A172 (cell line): Measurements from ENCODE around the gene ADGRV1. TPM values are rescaled to one million over a fixed set of nuclear protein-coding genes. Genes with fewer than 3 reads are reported as not detected.
"Not testable (repeated sequence)": the region's sequence is repeated elsewhere in the genome, so short reads cannot be mapped to it uniquely, and the experiment has no call there.

Experiments used
- DNase-seq: peaks from one replicate; pipeline ENCODE4 v3.0.0-alpha.2; 2015; ENCODE audit warnings: low spot score
- total RNA-seq: library from RNA; depleted of rRNA; stranded (reverse); fragments of >200 nt; shearing (Covaris generic); gene quantifications from 2 replicates; pipeline ENCODE4 v1.2.3, GENCODE V29; 2014

The ADGRV1 gene
- total RNA-seq, 1 experiment from 2014 or later = not detected

DNA sequence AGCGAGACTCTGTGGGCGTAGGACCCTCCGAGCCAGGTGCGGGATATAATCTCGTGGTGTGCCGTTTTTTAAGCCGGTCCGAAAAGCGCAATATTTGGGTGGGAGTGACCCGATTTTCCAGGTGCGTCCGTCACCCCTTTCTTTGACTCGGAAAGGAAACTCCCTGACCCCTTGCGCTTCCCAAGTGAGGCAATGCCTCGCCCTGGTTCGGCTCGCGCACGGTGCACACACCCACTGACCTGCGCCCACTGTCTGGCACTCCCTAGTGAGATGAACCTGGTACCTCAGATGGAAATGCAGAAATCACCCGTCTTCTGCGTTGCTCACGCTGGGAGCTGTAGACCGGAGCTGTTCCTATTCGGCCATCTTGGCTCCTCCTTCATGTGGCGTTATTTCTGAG is 263.5 kb downstream of the ADGRV1 start:
- not testable (repeated sequence) for DNase-seq

DNA sequence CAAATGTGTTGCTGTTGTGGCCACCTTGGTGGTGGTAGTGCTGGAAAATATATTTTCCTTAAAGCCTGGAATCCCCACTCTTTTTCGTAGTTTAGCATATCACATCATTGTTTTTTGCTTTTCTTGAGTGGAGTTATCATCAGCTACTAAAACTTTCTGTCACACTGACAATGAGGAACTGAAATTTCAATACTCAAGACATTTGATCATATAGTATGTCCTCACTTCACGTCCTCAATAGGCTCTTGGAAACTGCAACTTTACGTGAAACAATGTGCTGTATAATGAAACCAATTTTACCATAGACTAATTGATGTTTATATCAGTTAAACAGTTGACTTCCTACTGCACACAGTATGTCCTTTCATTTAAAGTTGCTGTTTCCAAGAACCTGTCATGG is 265.8 kb downstream of the ADGRV1 start:
- DNase-seq = no peak

DNA sequence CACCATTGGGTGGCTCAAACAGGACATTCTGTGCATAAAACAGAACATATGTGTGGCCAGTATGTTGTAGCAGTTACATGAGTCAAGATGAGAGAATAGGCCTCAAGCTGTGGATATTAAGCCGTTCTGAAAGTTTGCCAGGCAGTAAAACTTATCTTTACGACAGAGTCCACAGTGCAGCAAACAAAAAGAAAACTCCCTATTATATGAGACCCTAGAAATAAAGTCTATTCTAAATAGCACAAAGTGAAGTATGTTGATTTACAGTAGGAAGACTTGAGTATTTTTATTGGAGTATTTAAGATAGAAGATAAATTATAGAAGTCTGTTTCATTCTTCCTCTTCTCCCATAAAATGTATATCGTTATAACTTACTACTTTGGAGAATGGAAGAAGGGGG is 271.5 kb downstream of the ADGRV1 start:
- no peak for DNase-seq

DNA sequence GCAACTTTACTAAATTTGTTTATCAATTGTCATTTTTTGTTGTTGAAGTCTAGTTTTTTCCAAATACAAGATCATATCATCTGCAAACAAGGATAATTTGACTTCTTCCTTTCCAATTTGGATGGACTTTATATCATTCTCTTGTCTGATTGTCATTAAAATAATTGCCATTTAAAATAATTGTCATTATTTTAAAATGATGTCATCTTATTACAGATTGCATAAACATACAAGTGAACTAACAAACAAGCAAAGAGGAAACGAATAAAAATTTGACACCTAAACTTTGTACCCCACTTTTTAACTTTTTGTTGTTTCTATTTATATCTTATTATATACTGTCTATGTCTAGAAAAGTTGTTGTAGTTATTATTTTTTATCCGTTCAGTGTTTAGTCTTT is 275.2 kb downstream of the ADGRV1 start:
- DNase-seq = no peak

DNA sequence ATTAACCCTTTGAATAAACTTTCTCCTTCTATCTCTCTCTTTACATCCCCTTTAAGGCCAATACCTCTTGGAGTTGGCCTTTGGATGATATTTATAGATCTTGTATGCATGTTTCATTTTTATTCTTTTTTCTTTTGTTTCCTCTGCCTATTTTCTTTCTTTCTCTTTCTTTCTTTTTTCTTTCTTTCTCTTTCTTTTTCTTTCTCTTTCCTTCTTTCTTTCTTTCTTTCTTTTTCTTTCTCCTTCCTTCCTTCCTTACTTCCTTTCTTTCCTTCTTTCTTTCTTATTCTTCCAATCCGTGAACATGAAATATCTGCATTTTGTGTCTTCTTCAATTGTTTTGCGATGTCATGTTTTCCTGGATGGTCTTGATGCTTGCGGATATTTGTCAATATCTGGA is 276.1 kb downstream of the ADGRV1 start:
- no peak for DNase-seq

DNA sequence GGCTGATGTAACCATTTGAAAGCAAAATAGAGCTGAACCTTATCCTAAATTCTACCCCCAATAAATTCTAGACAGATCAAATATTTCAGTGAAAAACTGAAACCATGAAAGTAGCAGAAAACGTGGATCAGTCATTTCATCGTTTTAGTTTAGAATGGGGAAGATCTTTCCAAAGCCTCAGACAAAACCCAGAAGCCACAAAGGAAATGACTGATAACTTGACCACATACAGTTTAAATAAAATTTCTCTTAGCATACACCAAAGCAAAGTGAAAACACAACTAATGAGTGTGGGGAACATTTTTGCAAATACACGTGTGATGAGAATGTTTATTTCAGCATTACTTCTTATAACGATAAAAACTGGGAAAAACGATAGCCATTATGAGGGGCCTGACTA is 284.8 kb downstream of the ADGRV1 start:
- no peak for DNase-seq

DNA sequence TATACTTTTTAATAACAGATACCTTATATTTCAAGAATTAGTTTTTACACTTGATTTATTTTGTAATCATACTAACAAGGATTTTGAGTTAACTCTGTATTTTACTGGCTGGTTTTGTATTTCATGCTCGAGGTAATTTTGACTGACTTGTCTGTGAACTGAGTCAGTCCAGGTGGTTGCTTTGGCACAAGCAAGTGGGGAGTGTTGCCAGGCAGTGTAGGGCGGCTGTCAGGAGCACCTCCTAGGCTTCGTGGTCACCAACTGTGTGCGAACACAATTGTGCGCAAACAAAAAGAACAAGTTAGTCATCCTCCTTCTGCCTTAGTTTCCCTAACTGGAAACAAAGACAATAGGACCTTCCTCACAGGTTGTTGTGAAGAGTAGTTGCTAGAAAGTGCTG is 286.3 kb downstream of the ADGRV1 start:
- no peak for DNase-seq

DNA sequence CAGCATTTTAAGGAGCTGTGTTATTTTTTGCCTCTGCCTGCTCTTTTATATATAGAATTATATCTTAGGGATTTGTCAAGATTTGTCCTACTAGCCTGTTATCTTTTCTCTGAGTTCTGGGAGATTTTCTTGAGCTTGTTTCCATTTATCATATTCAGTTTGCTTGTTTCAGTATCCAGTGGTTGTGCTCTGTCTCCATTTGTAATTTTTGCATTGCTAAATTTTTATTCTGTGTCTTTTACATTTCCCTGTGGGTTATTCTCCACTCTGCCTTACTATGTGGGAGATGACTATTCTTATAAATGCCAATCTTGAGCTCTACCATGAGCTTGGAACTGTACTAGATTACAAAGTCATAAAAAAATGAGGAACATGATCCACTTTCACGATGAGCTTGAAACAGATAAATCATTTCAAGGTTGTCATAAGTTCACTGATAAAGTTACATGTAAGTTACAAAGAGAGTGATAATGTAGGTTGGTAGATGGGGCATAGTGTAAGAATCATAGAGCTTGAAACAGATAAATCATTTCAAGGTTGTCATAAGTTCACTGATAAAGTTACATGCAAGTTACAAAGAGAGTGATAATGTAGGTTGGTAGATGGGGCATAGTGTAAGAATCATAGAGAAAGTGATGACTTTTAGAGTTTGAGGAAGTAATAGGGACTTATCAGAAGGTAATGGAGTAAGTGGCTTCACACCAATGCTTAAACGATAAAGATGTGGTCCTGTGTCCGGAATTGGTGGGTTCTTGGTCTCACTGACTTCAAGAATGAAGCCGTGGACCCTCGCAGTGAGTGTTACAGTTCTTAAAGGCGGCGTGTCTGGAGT is 287.3 kb downstream of the ADGRV1 start:
- DNase-seq = no peak

DNA sequence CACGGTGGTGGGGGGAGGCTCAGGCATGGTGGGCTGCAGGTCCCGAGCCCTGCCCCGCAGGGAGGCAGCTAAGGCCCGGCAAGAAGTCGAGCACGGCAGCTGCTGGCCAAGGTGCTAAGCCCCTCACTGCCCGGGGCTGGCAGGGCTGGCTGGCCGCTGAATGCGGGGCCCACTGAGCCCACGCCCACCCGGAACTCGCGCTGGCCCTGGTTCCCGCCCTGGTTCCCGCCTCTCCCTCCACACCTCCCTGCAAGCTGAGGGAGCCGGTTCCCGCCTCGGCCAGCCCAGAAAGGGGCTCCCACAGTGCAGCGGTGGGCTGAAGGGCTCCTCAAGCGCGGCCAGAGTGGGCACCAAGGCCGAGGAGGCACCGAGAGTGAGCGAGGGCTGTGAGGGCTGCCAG is 289.0 kb downstream of the ADGRV1 start:
- DNase-seq = not testable (repeated sequence)

DNA sequence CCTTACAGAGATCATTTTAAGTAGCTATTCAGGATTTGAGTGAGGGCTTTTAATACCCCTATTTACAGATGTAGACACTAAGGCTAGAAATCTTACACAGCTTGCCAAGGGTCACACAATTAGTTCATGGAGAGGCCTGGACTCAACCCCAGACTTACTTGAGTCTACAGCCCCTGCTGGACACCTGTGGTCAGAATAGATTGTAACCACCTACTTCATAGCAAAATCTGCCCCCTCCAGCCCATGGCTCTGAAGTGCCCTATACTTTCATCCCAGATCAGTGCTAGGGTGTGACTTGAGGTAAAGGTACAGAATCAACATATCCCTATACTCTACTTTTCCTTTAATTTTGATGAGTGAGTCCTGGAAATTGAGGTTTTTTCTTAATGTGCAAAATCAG is 291.3 kb downstream of the ADGRV1 start:
- no peak for DNase-seq

DNA sequence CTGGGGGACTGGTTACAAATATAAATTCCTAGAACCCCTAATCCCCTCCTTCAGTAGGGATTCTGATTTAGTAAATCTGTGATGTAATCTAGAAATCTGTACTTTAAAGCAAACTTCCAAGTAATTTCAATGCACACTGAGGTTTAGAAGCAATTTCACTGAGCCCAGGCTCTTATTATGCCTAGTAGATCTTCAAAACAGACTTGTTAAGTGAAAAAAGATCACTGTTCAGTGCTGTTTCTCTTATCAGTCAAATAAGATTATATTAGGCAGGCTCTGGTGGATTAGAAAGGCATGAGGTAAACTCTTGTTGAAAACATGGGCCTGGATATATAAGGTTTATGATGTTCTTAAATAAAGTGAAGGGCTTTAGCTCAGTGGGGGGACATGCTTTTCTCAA is 293.9 kb downstream of the ADGRV1 start:
- no peak for DNase-seq

DNA sequence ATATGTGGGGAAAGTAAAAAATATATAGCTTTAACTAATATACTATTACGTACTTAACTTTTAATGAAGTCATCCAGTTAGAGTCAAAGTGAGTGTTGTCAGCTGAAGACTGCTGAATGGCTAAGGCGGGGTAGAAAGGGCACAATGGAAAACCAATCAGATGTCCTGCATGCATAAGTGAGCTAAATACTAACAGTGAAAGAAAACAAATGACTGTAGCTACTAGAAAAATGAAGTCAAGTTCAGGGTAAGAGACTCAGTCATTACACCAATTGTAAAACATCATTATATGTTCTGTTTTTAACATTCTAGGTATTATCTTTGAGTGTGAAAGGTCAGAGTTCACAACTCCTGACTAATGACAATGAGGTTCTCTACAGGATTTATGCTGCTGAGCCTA is 295.2 kb downstream of the ADGRV1 start:
- no peak for DNase-seq

DNA sequence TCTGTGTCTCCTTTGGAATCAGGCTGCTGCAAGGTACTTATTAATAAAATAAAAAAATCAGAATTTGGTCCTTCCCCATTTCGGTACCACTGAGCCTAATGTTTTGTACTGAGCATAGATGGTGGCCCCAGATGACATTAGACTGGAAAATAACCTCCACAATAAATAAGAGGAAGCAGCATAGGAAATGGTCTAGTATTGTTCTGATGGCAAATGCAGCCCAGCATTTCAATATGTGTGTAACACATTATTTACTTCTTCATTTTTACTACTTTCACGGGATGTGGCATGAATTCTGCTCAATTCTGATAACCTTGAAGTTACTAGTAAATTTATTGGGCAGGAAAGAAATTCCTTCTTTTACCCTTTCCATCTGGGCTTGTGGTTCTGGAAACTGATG is 295.6 kb downstream of the ADGRV1 start:
- no peak for DNase-seq

DNA sequence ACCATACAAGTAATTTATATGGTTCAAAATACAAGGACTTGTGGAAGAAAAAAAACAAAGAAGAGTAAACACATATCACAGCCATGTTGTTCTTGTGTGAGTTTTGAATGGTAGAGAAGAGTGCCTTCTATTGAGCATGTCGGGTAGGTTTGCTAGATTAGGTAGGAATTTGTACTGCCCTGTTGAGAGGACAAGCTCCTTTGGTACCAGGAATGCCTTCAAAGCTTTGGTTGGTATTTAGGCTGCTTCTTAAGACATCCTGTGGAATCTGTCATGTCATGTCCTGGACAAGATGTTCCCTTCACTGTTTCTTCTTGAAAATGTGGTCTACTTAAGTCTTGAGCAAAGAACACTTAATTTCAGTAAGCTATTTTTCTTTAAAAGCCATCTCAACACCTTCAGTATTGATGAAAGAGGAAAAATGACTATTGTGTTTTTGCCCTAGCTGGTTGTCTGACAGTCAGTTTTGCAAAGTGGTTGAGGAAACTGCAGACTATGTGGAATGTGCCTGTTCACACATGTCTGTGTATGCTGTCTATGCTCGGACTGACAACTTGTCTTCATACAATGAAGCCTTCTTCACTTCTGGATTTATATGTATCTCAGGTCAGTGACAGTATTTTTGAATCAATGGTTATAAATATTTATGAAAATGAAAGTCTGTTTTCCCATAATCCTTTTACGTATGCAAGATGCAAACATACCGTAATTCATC is 296.9 kb downstream of the ADGRV1 start:
- no peak for DNase-seq

DNA sequence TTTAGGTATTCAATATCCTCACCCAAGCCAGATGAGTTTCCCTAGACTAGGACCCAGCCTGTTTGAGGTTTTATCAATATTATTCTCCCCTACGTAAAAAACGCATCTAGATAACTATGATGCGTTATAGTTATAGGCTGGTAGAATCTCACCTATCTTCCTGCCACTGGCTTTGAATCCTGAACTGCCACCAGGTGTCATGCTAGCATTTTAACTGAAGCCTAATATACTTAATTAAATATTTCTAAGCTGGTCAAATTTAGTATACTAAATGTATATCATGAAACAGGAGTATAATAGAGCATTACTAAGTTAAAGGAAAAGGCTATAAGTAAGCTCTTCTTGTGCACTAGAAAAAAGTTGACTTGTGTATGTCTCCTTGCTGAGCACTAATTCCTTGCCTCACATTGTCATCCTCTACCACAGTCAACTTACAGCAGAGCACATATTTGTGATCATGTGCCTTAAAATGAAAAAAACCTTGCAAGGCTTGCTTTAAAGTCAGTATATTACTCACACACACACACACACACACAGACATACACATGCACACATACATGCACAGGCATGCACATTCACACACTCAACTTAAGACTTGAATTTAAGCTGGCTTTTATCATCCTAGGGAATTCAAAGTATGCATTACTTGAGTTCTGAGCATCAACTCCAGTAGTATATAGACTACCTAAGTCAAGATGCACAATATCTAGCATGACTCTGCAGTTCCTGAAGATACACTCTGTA is 303.4 kb downstream of the ADGRV1 start:
- no peak for DNase-seq

DNA sequence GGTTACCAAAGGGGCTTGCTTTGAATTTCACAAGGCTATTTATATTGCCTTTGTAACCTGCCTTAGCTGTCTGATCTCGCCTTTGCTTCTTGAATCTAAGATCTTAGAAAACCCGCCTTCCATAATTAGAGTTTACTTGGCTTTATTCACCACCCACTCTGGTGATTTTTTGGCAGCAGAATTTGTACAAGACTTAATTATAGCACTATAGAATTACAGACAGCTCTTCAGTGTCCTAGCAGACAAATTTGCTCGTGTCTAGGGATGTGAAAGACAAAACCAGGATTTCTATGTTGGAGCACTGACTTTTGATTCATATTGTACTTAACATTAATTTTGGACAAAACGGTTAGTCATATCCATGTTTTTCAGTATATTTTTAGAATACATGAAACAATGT is 306.6 kb downstream of the ADGRV1 start:
- DNase-seq = no peak

DNA sequence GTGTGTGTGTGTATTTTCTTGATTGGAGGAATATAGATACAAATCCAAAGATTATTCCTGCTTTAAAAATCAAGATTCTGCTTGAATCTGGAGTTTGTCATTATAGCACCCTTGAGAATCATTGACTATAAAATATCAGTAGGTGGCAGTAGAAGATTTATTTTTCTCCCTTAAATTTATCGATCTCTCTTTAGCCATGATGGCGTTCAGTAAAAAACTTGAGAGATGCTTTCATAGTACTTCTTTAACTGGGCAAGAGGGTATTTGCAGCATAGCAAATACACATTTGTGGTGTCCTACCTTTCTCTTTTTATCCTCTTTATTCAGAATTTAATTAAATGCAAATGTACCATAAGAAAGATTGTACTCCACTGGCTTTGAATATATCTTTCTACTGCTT is 307.7 kb downstream of the ADGRV1 start:
- DNase-seq = peak; percentile 28

DNA sequence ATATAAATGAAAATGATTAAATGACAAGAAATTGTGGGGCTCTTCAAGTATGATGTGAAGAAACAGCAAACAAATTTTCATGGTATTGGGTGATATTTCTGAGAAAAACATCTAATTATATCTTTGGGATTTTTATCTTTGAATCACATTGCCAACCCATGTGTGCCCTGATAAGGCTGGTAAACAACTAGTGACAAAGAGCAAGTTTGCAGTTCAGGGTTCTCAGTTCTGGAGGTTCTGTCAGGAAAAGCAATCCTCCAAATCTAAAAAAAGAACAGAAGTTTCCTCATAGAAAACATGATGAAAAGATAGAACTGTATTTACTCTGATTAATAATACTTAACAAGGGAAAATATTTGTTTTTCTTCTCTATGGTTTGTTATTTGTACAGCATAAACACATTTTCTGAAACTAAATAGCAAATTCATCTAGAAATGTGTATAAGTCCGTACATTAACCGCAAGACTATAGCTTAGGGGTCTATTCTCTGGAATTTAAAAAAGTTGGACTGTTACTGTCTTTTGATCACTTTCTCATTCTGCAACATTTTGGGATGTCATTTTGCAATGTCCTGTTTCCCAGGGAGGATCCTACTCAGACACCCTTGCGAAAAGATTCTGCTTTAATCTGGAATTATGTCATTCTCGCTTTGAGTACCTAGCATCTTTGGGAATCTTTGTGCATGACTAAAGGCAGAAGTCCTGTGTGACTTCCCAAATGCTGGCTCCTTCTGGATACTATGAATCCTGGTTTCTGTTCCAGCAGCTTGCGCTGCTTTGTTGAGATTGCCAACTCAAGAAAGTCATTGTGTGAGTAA is 308.5 kb downstream of the ADGRV1 start:
- DNase-seq = no peak

DNA sequence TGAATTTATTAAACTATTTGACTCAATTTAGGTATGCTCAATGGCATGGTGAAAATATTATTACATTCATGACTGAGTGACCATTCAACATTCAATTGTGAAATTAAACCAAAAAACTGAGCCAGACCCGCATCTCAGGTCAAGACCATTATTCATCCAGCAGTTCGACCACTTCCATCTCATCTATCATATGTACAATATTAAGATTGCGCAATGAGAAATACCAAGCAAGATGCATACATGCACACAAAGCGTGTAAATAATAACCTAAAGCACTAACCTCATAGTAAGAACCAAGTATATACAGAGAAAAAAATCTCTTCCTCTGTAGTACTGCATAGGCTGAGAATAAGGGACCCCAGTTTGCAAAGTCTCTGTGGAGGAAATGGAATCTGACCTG is 310.2 kb downstream of the ADGRV1 start:
- DNase-seq = no peak

DNA sequence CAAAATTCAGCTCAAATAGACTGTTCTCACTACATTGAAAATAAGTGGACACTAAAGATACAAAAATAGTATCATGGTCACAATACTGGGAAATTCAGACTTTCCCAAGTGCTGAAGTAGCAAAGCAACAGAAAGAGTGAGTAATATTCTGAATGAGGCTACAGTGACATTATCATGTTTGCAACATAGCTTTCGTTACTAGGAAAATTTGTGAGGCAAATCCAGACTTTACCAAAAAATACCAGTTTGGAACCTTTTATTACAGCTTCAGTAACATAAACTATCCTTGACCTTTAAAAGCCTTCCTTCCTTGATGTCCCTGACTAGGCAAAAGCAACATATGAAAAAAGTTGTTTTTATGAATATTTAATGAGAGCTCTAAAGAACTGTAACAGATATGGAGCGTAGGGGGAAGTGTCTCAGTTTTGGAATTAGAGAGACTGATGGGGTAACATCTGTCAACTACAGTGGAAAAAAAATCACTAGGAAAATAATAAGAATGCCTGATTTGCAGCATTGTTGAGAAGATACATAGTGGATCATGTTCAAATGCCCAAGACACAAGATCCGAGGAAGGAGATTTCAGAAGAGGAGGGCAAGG is 312.9 kb downstream of the ADGRV1 start:
- no peak for DNase-seq

DNA sequence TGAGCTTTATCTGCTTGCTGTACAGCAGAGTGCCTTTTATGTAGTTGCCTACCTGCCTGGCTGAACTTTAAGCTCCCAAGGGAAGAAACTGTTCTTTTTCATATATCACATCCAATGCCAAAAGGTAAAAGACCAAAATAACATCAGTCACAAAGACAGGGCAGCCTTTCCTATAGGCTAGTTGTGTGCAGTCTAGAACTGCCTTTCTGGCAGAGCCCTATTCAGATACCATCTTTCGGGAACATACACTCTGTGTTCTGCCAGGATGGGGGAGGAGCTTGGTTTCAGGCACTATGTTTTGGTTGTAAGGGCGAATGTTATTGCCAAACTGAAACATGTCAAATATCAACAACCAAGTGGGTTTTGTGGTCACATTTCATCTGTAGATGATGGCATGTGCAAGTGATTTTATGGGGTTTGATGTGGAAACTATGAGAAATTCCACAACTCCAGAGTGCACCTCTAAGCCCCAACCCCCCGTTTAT is 314.5 kb downstream of the ADGRV1 start:
- DNase-seq = no peak
